ENCODE data around the gene NPB.

- TF ChIP-seq, protein P1, sequence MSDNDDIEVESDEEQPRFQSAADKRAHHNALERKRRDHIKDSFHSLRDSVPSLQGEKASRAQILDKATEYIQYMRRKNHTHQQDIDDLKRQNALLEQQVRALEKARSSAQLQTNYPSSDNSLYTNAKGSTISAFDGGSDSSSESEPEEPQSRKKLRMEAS (IDR thresholded peaks at IDR 0.05; ENCODE audit: low read depth): no peak
- TF ChIP-seq CTCF (IDR thresholded peaks at IDR 0.05): no peak
- no peak for TF ChIP-seq POLR2AphosphoS5 (IDR thresholded peaks at IDR 0.05; ENCODE audit: low read depth, low read length)
- TF ChIP-seq SIN3A (IDR thresholded peaks at IDR 0.05; ENCODE audit: borderline replicate concordance, low read depth, low read length): no peak
- TF ChIP-seq TAF1 (IDR thresholded peaks at IDR 0.05; ENCODE audit: borderline replicate concordance, low read depth, low read length): no peak
- no peak for TF ChIP-seq RAD21 (IDR thresholded peaks at IDR 0.05; ENCODE audit: low read length)
- TF ChIP-seq SMC3 (IDR thresholded peaks at IDR 0.05; ENCODE audit: low read depth, low read length): no peak
- TF ChIP-seq, protein P2, sequence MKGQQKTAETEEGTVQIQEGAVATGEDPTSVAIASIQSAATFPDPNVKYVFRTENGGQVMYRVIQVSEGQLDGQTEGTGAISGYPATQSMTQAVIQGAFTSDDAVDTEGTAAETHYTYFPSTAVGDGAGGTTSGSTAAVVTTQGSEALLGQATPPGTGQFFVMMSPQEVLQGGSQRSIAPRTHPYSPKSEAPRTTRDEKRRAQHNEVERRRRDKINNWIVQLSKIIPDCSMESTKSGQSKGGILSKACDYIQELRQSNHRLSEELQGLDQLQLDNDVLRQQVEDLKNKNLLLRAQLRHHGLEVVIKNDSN (IDR thresholded peaks at IDR 0.05; ENCODE audit: borderline replicate concordance, low read depth): no peak
- TF ChIP-seq REST (IDR thresholded peaks at IDR 0.05; ENCODE audit: low read depth, low read length): no peak
Measured at GRCh38 chr17:81879121-81879520, 22.9 kb upstream of the NPB start.
